Testis (tissue), 2 donors: ENCODE data around the gene RXRA.

ENCODE experiments used
- POLR2A ChIP-seq: fragments of 450-650 bp; IDR thresholded peaks from one replicate; pipeline ENCODE4 v1.6.1; 2017; ENCODE audit warnings: antibody characterized with exemption, mild to moderate bottlenecking, moderate library complexity
- TF ChIP-seq, protein P1 (sequence below), 3 experiments: fragments of 450-650 bp in 2 of 3; fragments of 200-600 bp in 1 of 3; sonication (generic) in 1 of 3; IDR thresholded peaks; one replicate each; pipeline ENCODE4 v1.5.1; 2016 to 2019; ENCODE audit warnings: antibody characterized with exemption in 3 of 3, mild to moderate bottlenecking in 2 of 3, moderate library complexity in 1 of 3

DNA sequence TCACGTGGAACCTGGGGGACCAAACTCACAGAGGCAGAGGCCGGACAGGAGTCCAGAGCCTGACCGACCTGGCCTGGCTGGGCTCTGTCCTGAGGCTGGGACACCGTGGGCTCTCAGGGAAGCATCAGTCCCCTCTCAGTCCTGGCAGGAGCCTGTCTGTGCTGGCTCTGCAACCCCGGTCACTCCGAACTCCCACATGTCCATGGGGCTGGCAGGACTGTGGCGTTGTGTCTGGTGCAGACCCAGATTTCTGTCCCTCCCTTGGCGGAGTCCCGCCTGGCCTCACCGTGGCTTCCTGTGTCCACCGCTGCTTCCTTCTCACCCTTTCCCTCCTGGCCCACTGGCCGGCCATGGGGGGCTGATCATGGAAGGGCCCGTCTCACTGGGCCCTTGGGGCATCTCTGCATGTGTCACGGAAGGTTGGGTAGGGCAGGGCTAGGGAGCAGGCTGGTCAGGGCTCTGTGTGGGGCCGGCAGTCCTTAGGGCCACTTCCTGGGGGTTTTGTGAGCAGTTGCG, 68.8 kb downstream of the RXRA start:
- TF ChIP-seq POLR2A: no peak
- TF ChIP-seq, protein P1, sequence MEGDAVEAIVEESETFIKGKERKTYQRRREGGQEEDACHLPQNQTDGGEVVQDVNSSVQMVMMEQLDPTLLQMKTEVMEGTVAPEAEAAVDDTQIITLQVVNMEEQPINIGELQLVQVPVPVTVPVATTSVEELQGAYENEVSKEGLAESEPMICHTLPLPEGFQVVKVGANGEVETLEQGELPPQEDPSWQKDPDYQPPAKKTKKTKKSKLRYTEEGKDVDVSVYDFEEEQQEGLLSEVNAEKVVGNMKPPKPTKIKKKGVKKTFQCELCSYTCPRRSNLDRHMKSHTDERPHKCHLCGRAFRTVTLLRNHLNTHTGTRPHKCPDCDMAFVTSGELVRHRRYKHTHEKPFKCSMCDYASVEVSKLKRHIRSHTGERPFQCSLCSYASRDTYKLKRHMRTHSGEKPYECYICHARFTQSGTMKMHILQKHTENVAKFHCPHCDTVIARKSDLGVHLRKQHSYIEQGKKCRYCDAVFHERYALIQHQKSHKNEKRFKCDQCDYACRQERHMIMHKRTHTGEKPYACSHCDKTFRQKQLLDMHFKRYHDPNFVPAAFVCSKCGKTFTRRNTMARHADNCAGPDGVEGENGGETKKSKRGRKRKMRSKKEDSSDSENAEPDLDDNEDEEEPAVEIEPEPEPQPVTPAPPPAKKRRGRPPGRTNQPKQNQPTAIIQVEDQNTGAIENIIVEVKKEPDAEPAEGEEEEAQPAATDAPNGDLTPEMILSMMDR (IDR thresholded peaks at IDR 0.05): no peak
